CD4-positive, alpha-beta T cell treated with Interleukin-4 for 4 hours (primary cell): ENCODE measurements around the gene GNB3.

Source experiments
- DNase-seq: peaks from one replicate; pipeline ENCODE4 v3.0.0-alpha.2; 2020

GNB3 gene

GRCh38 chr12:6839482-6840201, 1.1 kb upstream of the GNB3 start:
- DNase-seq, result no peak

- DNase-seq, result no peak
Measured at GRCh38 chr12:6840330-6840729, 395 bp upstream of the GNB3 start.

GRCh38 chr12:6842075-6842474, 1.4 kb downstream of the GNB3 start:
- no peak for DNase-seq

- no peak for DNase-seq
Measured at GRCh38 chr12:6843118-6843902, 2.6 kb downstream of the GNB3 start.

- no peak for DNase-seq
Measured at GRCh38 chr12:6845395-6845794, 4.7 kb downstream of the GNB3 start.

GRCh38 chr12:6846316-6846869, 5.7 kb downstream of the GNB3 start:
- no peak for DNase-seq

GRCh38 chr12:6847676-6848075, 7.0 kb downstream of the GNB3 start:
- no peak for DNase-seq

GRCh38 chr12:6849427-6849826, 8.7 kb downstream of the GNB3 start:
- no peak for DNase-seq

GRCh38 chr12:6849976-6850560, 9.3 kb downstream of the GNB3 start:
- no peak for DNase-seq

GRCh38 chr12:6850796-6851152, 10.0 kb downstream of the GNB3 start:
- no peak for DNase-seq

- peak; percentile 97 for DNase-seq
Measured at GRCh38 chr12:6851153-6851920, 10.6 kb downstream of the GNB3 start, which contains the start of gene CDCA3. CDCA3 (minus strand) TSS chr12:6851286; CDS start chr12:6850952, 334 bp downstream.

GRCh38 chr12:6851921-6852650, 11.4 kb downstream of the GNB3 start, which contains the start of gene USP5:
USP5 (plus strand) TSS chr12:6852150; CDS start chr12:6852180, 30 bp downstream.
- peak; percentile 99 for DNase-seq

GRCh38 chr12:6852651-6853354, 12.1 kb downstream of the GNB3 start:
- peak; percentile 73 for DNase-seq

- no peak for DNase-seq
Measured at GRCh38 chr12:6853626-6854025, 12.9 kb downstream of the GNB3 start.

GRCh38 chr12:6854036-6854435, 13.3 kb downstream of the GNB3 start:
- no peak for DNase-seq

- DNase-seq, result no peak
Measured at GRCh38 chr12:6855322-6855721, 14.6 kb downstream of the GNB3 start.

- no peak for DNase-seq
Measured at GRCh38 chr12:6858799-6859198, 18.1 kb downstream of the GNB3 start.

- DNase-seq, result no peak
Measured at GRCh38 chr12:6860116-6860515, 19.4 kb downstream of the GNB3 start.

GRCh38 chr12:6860942-6861341, 20.2 kb downstream of the GNB3 start:
- no peak for DNase-seq

- no peak for DNase-seq
Measured at GRCh38 chr12:6861391-6861790, 20.7 kb downstream of the GNB3 start.

GRCh38 chr12:6863033-6863432, 22.3 kb downstream of the GNB3 start:
- no peak for DNase-seq
